ENCODE results near the gene CERT1. TPM values are rescaled to one million over a fixed set of nuclear protein-coding genes. Genes with fewer than 3 reads are reported as not detected.

The CERT1 gene
- total and polyA plus RNA-seq, 9 of the 15 experiments (the other 6 are each of a cell fraction or from before 2014, with no cell fraction given), result 3.4 to 24.7 (median 9.8) TPM

- TF ChIP-seq, protein P1, sequence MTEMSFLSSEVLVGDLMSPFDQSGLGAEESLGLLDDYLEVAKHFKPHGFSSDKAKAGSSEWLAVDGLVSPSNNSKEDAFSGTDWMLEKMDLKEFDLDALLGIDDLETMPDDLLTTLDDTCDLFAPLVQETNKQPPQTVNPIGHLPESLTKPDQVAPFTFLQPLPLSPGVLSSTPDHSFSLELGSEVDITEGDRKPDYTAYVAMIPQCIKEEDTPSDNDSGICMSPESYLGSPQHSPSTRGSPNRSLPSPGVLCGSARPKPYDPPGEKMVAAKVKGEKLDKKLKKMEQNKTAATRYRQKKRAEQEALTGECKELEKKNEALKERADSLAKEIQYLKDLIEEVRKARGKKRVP (CRISPR knock-in tag; IDR thresholded peaks at IDR 0.05), result no peak
- TF ChIP-seq ZNF592 (IDR thresholded peaks at IDR 0.05), result no peak
- no peak for TF ChIP-seq ZNF263 (CRISPR knock-in tag; IDR thresholded peaks at IDR 0.05; ENCODE audit: borderline replicate concordance)
- TF ChIP-seq ZNF778 (CRISPR knock-in tag; IDR thresholded peaks at IDR 0.05), result no peak
- no peak for TF ChIP-seq E2F1 (CRISPR knock-in tag; IDR thresholded peaks at IDR 0.05)
- no peak for TF ChIP-seq TAF9B (IDR thresholded peaks at IDR 0.05; ENCODE audit: partially characterized antibody)
- TF ChIP-seq MYC (IDR thresholded peaks at IDR 0.05; ENCODE audit: low read depth, low read length), result no peak
- no peak for TF ChIP-seq MYC (CRISPR knock-in tag; IDR thresholded peaks at IDR 0.05; ENCODE audit: borderline replicate concordance, low read depth)
- no peak for TF ChIP-seq ZC3H8 (IDR thresholded peaks at IDR 0.05)
- no peak for TF ChIP-seq SMAD1 (IDR thresholded peaks at IDR 0.05; ENCODE audit: low read depth, low read length, partially characterized antibody)
- TF ChIP-seq, protein P2, sequence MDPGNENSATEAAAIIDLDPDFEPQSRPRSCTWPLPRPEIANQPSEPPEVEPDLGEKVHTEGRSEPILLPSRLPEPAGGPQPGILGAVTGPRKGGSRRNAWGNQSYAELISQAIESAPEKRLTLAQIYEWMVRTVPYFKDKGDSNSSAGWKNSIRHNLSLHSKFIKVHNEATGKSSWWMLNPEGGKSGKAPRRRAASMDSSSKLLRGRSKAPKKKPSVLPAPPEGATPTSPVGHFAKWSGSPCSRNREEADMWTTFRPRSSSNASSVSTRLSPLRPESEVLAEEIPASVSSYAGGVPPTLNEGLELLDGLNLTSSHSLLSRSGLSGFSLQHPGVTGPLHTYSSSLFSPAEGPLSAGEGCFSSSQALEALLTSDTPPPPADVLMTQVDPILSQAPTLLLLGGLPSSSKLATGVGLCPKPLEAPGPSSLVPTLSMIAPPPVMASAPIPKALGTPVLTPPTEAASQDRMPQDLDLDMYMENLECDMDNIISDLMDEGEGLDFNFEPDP (CRISPR knock-in tag; IDR thresholded peaks at IDR 0.05), result no peak
- TF ChIP-seq YBX1 (IDR thresholded peaks at IDR 0.05), result no peak
- no peak for TF ChIP-seq ZNF57 (CRISPR knock-in tag; IDR thresholded peaks at IDR 0.05)
- no peak for TF ChIP-seq HINFP (tag; conservative IDR thresholded peaks at IDR 0.05; ENCODE audit: low read depth)
- TF ChIP-seq C11orf30 (IDR thresholded peaks at IDR 0.05; ENCODE audit: low read depth), result no peak
- no peak for TF ChIP-seq ARID3B (CRISPR knock-in tag; IDR thresholded peaks at IDR 0.05; ENCODE audit: borderline replicate concordance)
Observed at GRCh38 chr5:75351139-75351926, 160.1 kb downstream of the CERT1 start (continued).
